GM10266 (cell line): ENCODE data around the gene DVL1.
"Not testable (repeated sequence)": the region's sequence is repeated elsewhere in the genome, so short reads cannot be mapped to it uniquely, and the experiment has no call there.

ENCODE experiments used
- DNase-seq: peaks from one replicate; pipeline ENCODE4 v3.0.0; 2012; ENCODE audit errors: extremely low spot score
- CTCF ChIP-seq: IDR thresholded peaks from 2 replicates; pipeline ENCODE4 v1.5.1; 2012; ENCODE audit warnings: mild to moderate bottlenecking, low read depth; ENCODE audit not compliant: control insufficient read depth, insufficient read depth; ENCODE audit errors: missing control alignments

DVL1 gene

DNA sequence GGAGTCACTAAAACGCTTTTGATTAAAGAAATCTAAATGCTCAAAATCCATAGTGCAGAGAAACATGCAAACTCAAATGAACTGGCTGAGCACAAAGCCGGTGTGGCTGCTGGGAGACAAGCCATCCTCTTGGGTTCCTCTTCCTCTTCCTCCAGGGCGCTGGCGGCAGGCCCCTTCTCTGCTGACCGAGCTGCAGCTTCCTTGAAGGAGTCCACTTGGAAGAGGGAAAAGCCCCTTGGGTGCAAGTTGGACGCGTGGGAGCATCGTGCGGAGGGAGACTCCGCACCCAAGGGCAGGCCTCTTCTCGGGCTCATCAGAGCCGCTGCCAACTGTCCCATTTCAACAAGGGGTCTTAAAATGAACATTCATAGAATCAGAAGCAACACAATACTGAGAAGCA, 42.0 kb upstream of the DVL1 start:
- TF ChIP-seq CTCF, result no peak
- DNase-seq, result no peak

DNA sequence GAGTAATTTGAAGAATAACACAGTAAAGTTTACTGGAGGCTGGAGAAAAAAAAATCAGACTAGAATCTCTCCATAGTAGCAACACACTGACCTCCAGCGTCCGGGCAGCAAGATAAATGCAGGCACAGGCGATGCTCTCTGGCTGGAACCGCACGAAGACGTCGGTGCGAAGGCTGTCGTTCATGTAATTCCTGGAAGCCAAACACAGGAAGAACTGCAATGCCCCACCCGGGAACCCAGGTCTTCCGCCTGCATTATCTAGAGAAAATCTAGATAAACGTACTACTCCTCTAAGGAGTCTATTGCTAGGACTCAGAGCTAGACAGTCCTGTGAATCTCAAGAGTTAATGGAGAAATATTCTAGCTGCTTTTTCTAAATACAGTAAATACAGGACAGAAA, 41.5 kb upstream of the DVL1 start:
- no peak for DNase-seq

DNA sequence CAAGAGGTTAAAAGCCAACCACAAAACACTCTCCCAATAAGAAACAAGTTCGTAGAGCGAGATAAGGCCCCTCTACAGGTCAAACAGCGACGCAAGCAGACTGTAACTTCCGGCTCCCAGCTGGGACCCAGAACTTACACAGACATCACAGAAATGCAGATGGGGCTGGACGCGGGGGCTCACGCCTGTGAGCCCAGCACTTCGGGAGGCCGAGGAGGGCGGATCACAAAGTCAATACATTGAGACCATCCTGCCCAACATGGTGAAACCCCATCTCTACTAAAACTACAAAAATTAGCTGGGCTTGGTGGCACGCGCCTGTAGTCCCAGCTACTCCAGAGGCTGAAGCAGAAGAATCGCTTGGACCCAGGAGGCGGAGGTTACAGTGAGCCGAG, 38.9 kb upstream of the DVL1 start:
- no peak for TF ChIP-seq CTCF
- no peak for DNase-seq

More for the DNA sequence above, 41.5 kb upstream of the DVL1 start:
- TF ChIP-seq CTCF, result no peak

GRCh38 chr1:1387098-1388077, 38.2 kb upstream of the DVL1 start:
- no peak for DNase-seq
- no peak for TF ChIP-seq CTCF

- TF ChIP-seq CTCF, result no peak
- no peak for DNase-seq
Observed at GRCh38 chr1:1385931-1386330, 36.7 kb upstream of the DVL1 start.

DNA sequence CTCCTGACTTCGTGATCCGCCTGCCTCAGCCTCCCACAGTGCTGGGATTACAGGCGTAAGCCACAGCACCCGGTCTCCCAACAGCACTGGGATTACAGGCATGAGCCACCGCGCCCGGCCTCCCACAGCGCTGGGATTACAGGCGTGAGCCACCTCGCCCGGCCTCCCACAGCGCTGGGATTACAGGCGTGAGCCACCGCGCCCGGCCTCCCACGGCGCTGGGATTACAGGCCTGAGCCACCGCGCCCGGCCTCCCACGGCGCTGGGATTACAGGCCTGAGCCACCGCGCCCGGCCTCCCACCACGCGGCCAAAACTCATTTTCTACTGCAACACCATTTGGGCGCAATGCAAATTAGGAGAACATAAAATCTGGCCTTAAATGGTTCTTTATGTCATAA, 36.1 kb upstream of the DVL1 start:
- DNase-seq, result not testable (repeated sequence)

DNA sequence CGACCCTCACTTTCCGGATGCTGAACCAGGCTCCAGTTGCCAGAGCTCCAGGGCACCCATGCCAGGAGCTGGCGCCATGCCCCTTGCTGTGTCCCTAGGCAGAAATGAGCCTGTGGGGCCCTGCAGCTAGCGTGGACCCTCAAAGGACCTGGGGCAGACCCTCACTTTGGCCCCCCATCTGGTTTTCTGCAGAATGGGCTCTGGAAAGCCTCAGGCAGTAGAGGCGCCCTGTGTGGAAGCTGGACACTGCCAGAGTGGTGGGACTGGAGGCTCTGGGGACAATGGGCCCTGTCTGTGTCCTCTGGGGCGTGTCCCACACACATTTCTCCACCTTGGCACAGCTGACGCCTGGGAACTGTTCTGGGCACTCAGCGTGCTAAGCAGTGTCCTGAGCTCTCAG, 32.1 kb upstream of the DVL1 start:
- no peak for DNase-seq

More for the DNA sequence above, 32.1 kb upstream of the DVL1 start:
- TF ChIP-seq CTCF, result no peak
